Nephron (organoid): ENCODE measurements around the gene ABCA13.
"Not testable (repeated sequence)": the region's sequence is repeated elsewhere in the genome, so short reads cannot be mapped to it uniquely, and the experiment has no call there.

Experiments
- H3K27ac Mint-ChIP-seq, 3 experiments: 2 replicates each; pipeline ENCODE4 v1.8.0; 2020; ENCODE audit warnings: mixed read lengths in 3 of 3, mild to moderate bottlenecking in 2 of 3, moderate library complexity in 1 of 3
- H3K27me3 Mint-ChIP-seq: 2 replicates; pipeline ENCODE4 v1.8.0; 2021; ENCODE audit warnings: low read depth, mild to moderate bottlenecking, moderate library complexity, mixed read lengths
- H3K36me3 Mint-ChIP-seq: 2 replicates; pipeline ENCODE4 v1.8.0; 2020; ENCODE audit warnings: low read depth, mixed read lengths
- H3K4me1 Mint-ChIP-seq: 2 replicates; pipeline ENCODE4 v1.8.0; 2020; ENCODE audit warnings: mixed read lengths
- H3K4me3 Mint-ChIP-seq, 3 experiments: 2 replicates each; pipeline ENCODE4 v1.8.0; 2020; ENCODE audit warnings: mild to moderate bottlenecking in 3 of 3, mixed read lengths in 3 of 3, moderate library complexity in 2 of 3
- H3K9me3 Mint-ChIP-seq: 2 replicates; pipeline ENCODE4 v1.8.0; 2020; ENCODE audit warnings: mixed read lengths
- CTCF ChIP-seq, 3 experiments: fragments of 200-600 bp; sonication (generic); IDR thresholded peaks; one replicate each; pipeline ENCODE4 v1.5.0; 2021; ENCODE audit warnings: antibody characterized with exemption in 3 of 3; ENCODE audit not compliant: unreplicated experiment in 3 of 3

ABCA13 gene

GRCh38 chr7:48188776-48189520 lies 17.7 kb downstream of the ABCA13 start:
- H3K4me1 Mint-ChIP-seq: no peaks in the 10 kb centered on the region
- no peak overlapping the region for H3K4me3 Mint-ChIP-seq
- no peak for TF ChIP-seq CTCF (IDR thresholded peaks at IDR 0.05; ENCODE audit: unreplicated experiment in 3 of 3)
- H3K27ac Mint-ChIP-seq: no peak overlapping the region
- H3K36me3 Mint-ChIP-seq: no peaks in the 10 kb centered on the region
- peaks cover 23% of the 10 kb centered on the region for H3K9me3 Mint-ChIP-seq
- peaks cover 5% of the 10 kb centered on the region for H3K27me3 Mint-ChIP-seq

- Mint-ChIP-seq H3K27ac (no peak overlapping the region), H3K4me3 (no peak overlapping the region), H3K36me3 (no peaks in the 10 kb centered on the region), H3K9me3 (peaks cover 10% of the 10 kb centered on the region), H3K27me3 (no peaks in the 10 kb centered on the region), H3K4me1 (no peaks in the 10 kb centered on the region)
- no peak for TF ChIP-seq CTCF (IDR thresholded peaks at IDR 0.05; ENCODE audit: unreplicated experiment in 3 of 3)
Measured at GRCh38 chr7:48192996-48193395, 21.7 kb downstream of the ABCA13 start.

- TF ChIP-seq CTCF (IDR thresholded peaks at IDR 0.05; ENCODE audit: unreplicated experiment in 3 of 3): no peak
- H3K9me3 Mint-ChIP-seq: peaks cover 6% of the 10 kb centered on the region
- H3K27ac Mint-ChIP-seq: no peak overlapping the region
- no peaks in the 10 kb centered on the region for H3K36me3 Mint-ChIP-seq
- H3K4me3 Mint-ChIP-seq: no peak overlapping the region
- no peaks in the 10 kb centered on the region for H3K4me1 Mint-ChIP-seq
- H3K27me3 Mint-ChIP-seq: no peaks in the 10 kb centered on the region
Measured at GRCh38 chr7:48193421-48193820, 22.2 kb downstream of the ABCA13 start.

- Mint-ChIP-seq H3K4me3 (peak overlapping the region; percentile 9 to 62 (median 24)), H3K27ac (peak overlapping the region; percentile 92 to 94 (median 92))
- H3K27me3 Mint-ChIP-seq, H3K4me1 Mint-ChIP-seq, H3K36me3 Mint-ChIP-seq, H3K9me3 Mint-ChIP-seq: not testable (repeated sequence)
Measured at GRCh38 chr7:48200946-48201589, 29.8 kb downstream of the ABCA13 start.

GRCh38 chr7:48202916-48203315 lies 31.7 kb downstream of the ABCA13 start:
- H3K4me1 Mint-ChIP-seq, H3K36me3 Mint-ChIP-seq, H3K27ac Mint-ChIP-seq, H3K4me3 Mint-ChIP-seq, H3K9me3 Mint-ChIP-seq, H3K27me3 Mint-ChIP-seq: not testable (repeated sequence)

GRCh38 chr7:48207155-48207675 lies 36.0 kb downstream of the ABCA13 start:
- H3K4me1 Mint-ChIP-seq: no peaks in the 10 kb centered on the region
- no peak for TF ChIP-seq CTCF (IDR thresholded peaks at IDR 0.05; ENCODE audit: unreplicated experiment in 3 of 3)
- no peak overlapping the region for H3K4me3 Mint-ChIP-seq
- H3K27me3 Mint-ChIP-seq: no peaks in the 10 kb centered on the region
- H3K36me3 Mint-ChIP-seq: peaks cover 4% of the 10 kb centered on the region
- no peak overlapping the region for H3K27ac Mint-ChIP-seq
- H3K9me3 Mint-ChIP-seq: peaks cover 14% of the 10 kb centered on the region
